Astrocyte of the cerebellum (primary cell): ENCODE results near the gene PPIL4.
"Not testable (repeated sequence)": the region's sequence is repeated elsewhere in the genome, so short reads cannot be mapped to it uniquely, and the experiment has no call there.

Experiments used
- DNase-seq: peaks from one replicate; pipeline ENCODE4 v3.0.0-alpha.2; 2011; ENCODE audit warnings: low read depth
- H3K4me3 ChIP-seq: 2 replicates; pipeline ENCODE4 v1.5.1; 2011; ENCODE audit warnings: mild to moderate bottlenecking, low read depth, low read length, moderate library complexity
- CTCF ChIP-seq: IDR thresholded peaks from 2 replicates; pipeline ENCODE4 v1.5.1; 2012; ENCODE audit warnings: low read length, low read depth, moderate library complexity, mild to moderate bottlenecking; ENCODE audit errors: missing control alignments
- in situ Hi-C: cut with HindIII; loops from 2 replicates; pipeline ENCODE4 v1.10.0; 2017; ENCODE audit warnings: low sequenced_read_pairs

PPIL4 gene

GRCh38 chr6:149500096-149500495 is 45.7 kb downstream of the PPIL4 start:
- in situ Hi-C loops: loop anchor here (25.0 kb wide), 1 partner anchor 463 kb away; no protein-coding TSS in a partner anchor
- TF ChIP-seq CTCF: no peak
- no peak overlapping the region for H3K4me3 ChIP-seq
- DNase-seq: no peak

- TF ChIP-seq CTCF: no peak
- peak; percentile 75 for DNase-seq
- no peak overlapping the region for H3K4me3 ChIP-seq
- in situ Hi-C loops: no loop called here
Measured at GRCh38 chr6:149499066-149499465, 46.8 kb downstream of the PPIL4 start.

- in situ Hi-C loops: no loop called here
Measured at GRCh38 chr6:149497365-149497764, 48.5 kb downstream of the PPIL4 start.

GRCh38 chr6:149496597-149496996 is 49.2 kb downstream of the PPIL4 start:
- DNase-seq, in situ Hi-C loops, H3K4me3 ChIP-seq: not testable (repeated sequence)

More at GRCh38 chr6:149497365-149497764, 48.5 kb downstream of the PPIL4 start:
- no peak for TF ChIP-seq CTCF
- H3K4me3 ChIP-seq: no peak overlapping the region
- no peak for DNase-seq

GRCh38 chr6:149495349-149496016 is 50.4 kb downstream of the PPIL4 start:
- H3K4me3 ChIP-seq, DNase-seq, in situ Hi-C loops: not testable (repeated sequence)

GRCh38 chr6:149494810-149495209 is 51.0 kb downstream of the PPIL4 start:
- H3K4me3 ChIP-seq, in situ Hi-C loops, DNase-seq: not testable (repeated sequence)

- TF ChIP-seq CTCF: no peak
- H3K4me3 ChIP-seq: no peak overlapping the region
- in situ Hi-C loops: no loop called here
- DNase-seq: no peak
Measured at GRCh38 chr6:149493761-149494320, 52.0 kb downstream of the PPIL4 start.

GRCh38 chr6:149492798-149493343 is 53.0 kb downstream of the PPIL4 start:
- DNase-seq: no peak
- in situ Hi-C loops: no loop called here
- H3K4me3 ChIP-seq: no peak overlapping the region
- TF ChIP-seq CTCF: no peak
